ENCODE results near the gene PIF1. TPM values are rescaled to one million over a fixed set of nuclear protein-coding genes. Genes with fewer than 3 reads are reported as not detected.
A peak's percentile ranks its signal among the peaks of the same experiment; 100 is the strongest.

The PIF1 gene
- total and polyA plus RNA-seq, 2 experiments from 2014 or later, result 7.4 to 70.9 TPM

DNA sequence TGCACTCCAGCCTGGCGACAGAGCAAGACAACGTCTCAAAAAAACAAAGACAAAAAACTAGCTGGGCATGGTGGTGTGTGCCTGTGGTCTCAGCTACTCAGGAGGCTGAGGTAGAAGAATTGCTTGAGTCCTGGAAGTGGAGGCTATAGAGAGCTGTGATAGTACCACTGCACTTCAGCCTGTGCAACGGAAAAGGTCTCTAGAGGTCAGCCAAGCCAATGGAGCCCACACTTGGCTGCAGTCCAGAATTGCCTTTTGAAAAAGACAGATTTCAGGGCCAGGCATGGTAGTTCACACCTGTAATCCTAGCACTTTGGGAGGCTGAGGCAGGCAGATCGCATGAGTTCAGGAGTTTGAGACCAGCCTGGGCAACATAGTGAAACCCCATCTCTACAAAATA lies 41.7 kb downstream of the PIF1 start:
- TF ChIP-seq, protein P1, sequence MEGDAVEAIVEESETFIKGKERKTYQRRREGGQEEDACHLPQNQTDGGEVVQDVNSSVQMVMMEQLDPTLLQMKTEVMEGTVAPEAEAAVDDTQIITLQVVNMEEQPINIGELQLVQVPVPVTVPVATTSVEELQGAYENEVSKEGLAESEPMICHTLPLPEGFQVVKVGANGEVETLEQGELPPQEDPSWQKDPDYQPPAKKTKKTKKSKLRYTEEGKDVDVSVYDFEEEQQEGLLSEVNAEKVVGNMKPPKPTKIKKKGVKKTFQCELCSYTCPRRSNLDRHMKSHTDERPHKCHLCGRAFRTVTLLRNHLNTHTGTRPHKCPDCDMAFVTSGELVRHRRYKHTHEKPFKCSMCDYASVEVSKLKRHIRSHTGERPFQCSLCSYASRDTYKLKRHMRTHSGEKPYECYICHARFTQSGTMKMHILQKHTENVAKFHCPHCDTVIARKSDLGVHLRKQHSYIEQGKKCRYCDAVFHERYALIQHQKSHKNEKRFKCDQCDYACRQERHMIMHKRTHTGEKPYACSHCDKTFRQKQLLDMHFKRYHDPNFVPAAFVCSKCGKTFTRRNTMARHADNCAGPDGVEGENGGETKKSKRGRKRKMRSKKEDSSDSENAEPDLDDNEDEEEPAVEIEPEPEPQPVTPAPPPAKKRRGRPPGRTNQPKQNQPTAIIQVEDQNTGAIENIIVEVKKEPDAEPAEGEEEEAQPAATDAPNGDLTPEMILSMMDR (IDR thresholded peaks at IDR 0.05; ENCODE audit: low read depth, low read length), result no peak
- Histone ChIP-seq H3K27ac (peak overlapping the region; percentile 14), H3K4me1 (ENCODE audit: low read depth) (peaks cover 12% of the 10 kb centered on the region), H3K4me3 (no peak overlapping the region), H3K36me3 (no peaks in the 10 kb centered on the region), H3K27me3 (no peaks in the 10 kb centered on the region), H3K9me3 (ENCODE audit: low read depth) (no peaks in the 10 kb centered on the region)
- peak in 1 of 2 donors; percentile 57 for DNase-seq (ENCODE audit: low read depth in 1 of 2, low spot score in 1 of 2)

DNA sequence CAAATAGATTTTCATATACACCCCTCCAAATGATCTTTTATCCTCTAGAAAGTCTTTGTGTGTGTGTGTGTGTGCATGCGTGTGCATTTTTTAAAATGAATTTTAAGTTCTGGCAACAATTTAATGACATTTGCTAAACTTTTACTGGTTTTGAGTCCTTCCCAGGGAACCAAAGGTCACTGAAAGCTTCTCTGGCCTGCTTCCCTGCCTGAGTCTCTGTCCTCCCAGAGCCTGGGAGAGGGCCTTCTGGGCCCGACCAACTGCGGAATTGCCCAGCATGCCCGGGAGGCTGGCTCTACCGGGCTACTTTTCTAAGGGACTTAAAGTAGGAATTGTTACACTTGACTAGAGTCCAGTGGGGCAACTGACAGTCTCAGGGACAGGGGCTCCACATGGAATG lies 42.7 kb downstream of the PIF1 start:
- TF ChIP-seq, protein P1 (IDR thresholded peaks at IDR 0.05; ENCODE audit: low read depth, low read length), result no peak
- DNase-seq (ENCODE audit: low read depth in 1 of 2, low spot score in 1 of 2), result no peak
- H3K27ac ChIP-seq, result peak overlapping the region; percentile 62
- no peaks in the 10 kb centered on the region for H3K36me3 ChIP-seq
- no peaks in the 10 kb centered on the region for H3K27me3 ChIP-seq
- H3K4me3 ChIP-seq, result no peak overlapping the region
- peaks cover 18% of the 10 kb centered on the region for H3K4me1 ChIP-seq (ENCODE audit: low read depth)
- no peaks in the 10 kb centered on the region for H3K9me3 ChIP-seq (ENCODE audit: low read depth)

DNA sequence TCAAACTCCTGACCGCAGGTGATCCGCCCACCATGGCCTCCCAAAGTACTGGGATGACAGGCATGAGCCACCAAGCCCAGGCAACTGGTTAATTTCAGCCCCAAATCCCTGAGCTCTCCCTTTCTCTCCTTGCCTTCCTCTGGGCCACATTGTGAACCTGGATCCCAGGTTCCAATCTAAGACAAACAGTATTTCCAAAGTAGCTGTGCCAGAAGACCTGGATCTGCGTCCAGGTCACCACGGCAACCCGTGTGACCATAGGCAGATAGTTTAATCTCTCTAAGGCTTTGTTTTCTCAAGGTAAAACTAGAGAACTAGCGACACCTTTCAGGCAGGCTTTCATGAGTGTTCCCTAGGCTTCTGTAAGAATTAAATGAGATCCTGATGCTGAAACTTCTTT lies 44.1 kb downstream of the PIF1 start:
- no peaks in the 10 kb centered on the region for H3K9me3 ChIP-seq (ENCODE audit: low read depth)
- H3K27me3 ChIP-seq, result no peaks in the 10 kb centered on the region
- H3K4me1 ChIP-seq (ENCODE audit: low read depth), result peaks cover 27% of the 10 kb centered on the region
- H3K4me3 ChIP-seq, result no peak overlapping the region
- H3K36me3 ChIP-seq, result no peaks in the 10 kb centered on the region
- peak overlapping the region; percentile 51 for H3K27ac ChIP-seq
- DNase-seq (ENCODE audit: low read depth in 1 of 2, low spot score in 1 of 2), result no peak
- TF ChIP-seq, protein P1 (IDR thresholded peaks at IDR 0.05; ENCODE audit: low read depth, low read length), result no peak

DNA sequence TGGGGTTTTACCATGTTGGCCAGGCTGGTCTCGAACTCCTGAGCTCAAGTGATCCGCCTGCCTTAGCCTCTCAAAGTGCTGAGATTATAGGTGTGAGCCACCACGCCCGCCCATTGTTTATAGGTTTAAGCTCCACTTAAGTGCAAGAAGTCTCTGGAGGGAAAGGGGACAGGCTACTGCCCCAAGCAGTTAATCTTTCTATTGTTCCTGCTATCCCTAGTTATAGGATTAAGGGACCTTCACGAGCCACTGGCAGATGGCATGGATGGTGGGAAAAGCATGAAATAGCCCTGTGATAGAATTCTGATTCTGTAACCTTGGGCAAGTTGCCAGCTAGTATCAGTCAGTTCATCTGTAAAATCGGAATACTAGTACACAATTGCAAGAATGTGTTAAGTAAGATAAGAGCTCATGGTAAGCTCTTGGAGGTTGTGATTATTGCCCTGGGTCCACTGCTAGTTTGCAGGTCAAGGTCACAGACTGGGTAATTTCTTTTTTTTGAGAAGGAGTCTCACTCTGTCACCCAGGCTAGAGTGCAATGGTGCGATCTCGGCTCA lies 44.8 kb downstream of the PIF1 start:
- no peak for DNase-seq (ENCODE audit: low read depth in 1 of 2, low spot score in 1 of 2)
- H3K4me3 ChIP-seq, result no peak overlapping the region
- TF ChIP-seq, protein P1 (IDR thresholded peaks at IDR 0.05; ENCODE audit: low read depth, low read length), result no peak

DNA sequence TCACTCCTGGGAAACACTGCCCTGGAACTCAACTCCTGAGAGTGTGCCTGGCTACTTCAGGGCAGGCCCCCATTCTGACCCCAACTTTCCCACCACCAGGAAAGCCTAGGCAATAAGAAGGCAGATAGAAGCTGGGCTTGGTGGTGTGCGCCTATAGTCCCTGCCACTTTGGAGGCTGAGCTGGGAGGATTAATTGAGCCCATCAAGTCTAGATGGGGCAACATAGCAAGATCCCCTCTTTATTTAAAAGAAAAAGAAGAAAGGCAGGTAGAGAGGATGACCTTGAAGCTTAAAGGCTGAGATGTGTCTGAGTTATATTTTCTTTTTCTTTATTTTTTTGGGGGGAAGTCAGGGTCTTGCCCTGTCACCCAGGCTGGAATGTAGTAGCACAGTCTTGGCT lies 45.8 kb downstream of the PIF1 start:
- H3K4me1 ChIP-seq (ENCODE audit: low read depth), result peaks cover 29% of the 10 kb centered on the region
- TF ChIP-seq, protein P1 (IDR thresholded peaks at IDR 0.05; ENCODE audit: low read depth, low read length), result no peak
- H3K27me3 ChIP-seq, result no peaks in the 10 kb centered on the region
- no peak overlapping the region for H3K4me3 ChIP-seq
- H3K27ac ChIP-seq, result no peak overlapping the region
- no peaks in the 10 kb centered on the region for H3K9me3 ChIP-seq (ENCODE audit: low read depth)
- H3K36me3 ChIP-seq, result no peaks in the 10 kb centered on the region
- no peak for DNase-seq (ENCODE audit: low read depth in 1 of 2, low spot score in 1 of 2)

More for the DNA sequence above, 44.8 kb downstream of the PIF1 start:
- peaks cover 29% of the 10 kb centered on the region for H3K4me1 ChIP-seq (ENCODE audit: low read depth)
- H3K27ac ChIP-seq, result no peak overlapping the region
- H3K36me3 ChIP-seq, result no peaks in the 10 kb centered on the region
- no peaks in the 10 kb centered on the region for H3K9me3 ChIP-seq (ENCODE audit: low read depth)
- no peaks in the 10 kb centered on the region for H3K27me3 ChIP-seq
